GM12878 (cell line): Measurements from ENCODE around the gene HECTD3. TPM values are rescaled to one million over a fixed set of nuclear protein-coding genes. Genes with fewer than 3 reads are reported as not detected.

ENCODE experiments used
- BRCA1 ChIP-seq: IDR thresholded peaks from 2 replicates; pipeline ENCODE4 v1.6.1; 2011; ENCODE audit warnings: low read depth, low read length, improper control_type of control experiment
- IRF5 ChIP-seq: fragments of 450-650 bp; IDR thresholded peaks from 2 replicates; pipeline ENCODE4 v1.6.1; 2017; ENCODE audit warnings: borderline replicate concordance
- JUNB ChIP-seq: IDR thresholded peaks from 2 replicates; pipeline ENCODE4 v1.6.1; 2016; ENCODE audit warnings: antibody characterized with exemption, mild to moderate bottlenecking
- MEF2A ChIP-seq: IDR thresholded peaks from 2 replicates; pipeline ENCODE4 v1.6.1; 2011; ENCODE audit warnings: low read depth, mild to moderate bottlenecking, low read length, moderate library complexity; ENCODE audit not compliant: insufficient read depth
- MYC ChIP-seq: IDR thresholded peaks from 2 replicates; pipeline ENCODE4 v1.6.1; 2011; ENCODE audit warnings: mild to moderate bottlenecking, low read length, moderate library complexity, inconsistent platforms; ENCODE audit not compliant: insufficient read depth, insufficient replicate concordance, insufficient read length, severe bottlenecking
- SP1 ChIP-seq: IDR thresholded peaks from one replicate; pipeline ENCODE4 v1.6.1; 2011; ENCODE audit warnings: low read depth, low read length
- ZBTB40 ChIP-seq: fragments of 450-650 bp; IDR thresholded peaks from 2 replicates; pipeline ENCODE4 v1.6.1; 2016; ENCODE audit warnings: mild to moderate bottlenecking, moderate library complexity, borderline replicate concordance
- ZNF207 ChIP-seq: fragments of 450-650 bp; IDR thresholded peaks from 2 replicates; pipeline ENCODE4 v1.6.1; 2014; ENCODE audit warnings: antibody characterized with exemption, mild to moderate bottlenecking, borderline replicate concordance
- polyA plus RNA-seq, 11 experiments: library from polyadenylated mRNA; depleted of rRNA in 4 of 11; unstranded in 6 of 11; stranded (reverse) in 5 of 11; fragments of >200 nt; fragmentation: Nextera tagmentation in 4 of 11; fragmentation: Illumina TruSeq in 1 of 11; extraction: Ambion mirVana in 4 of 11; extraction: Trizol in 1 of 11; gene quantifications; 1 replicate in 1 of 11; 2 replicates in 10 of 11; pipeline versions ENCODE4 v1.2.1 to v1.2.3, GENCODE V29; 2011 to 2016; ENCODE audit warnings: inconsistent platforms in 2 of 11, missing spikeins in 2 of 11, low read depth in 1 of 11
- total RNA-seq, 4 experiments: library from RNA; depleted of rRNA in 3 of 4; stranded (reverse); fragments of >200 nt in 3 of 4; fragmentation: Illumina TruSeq in 1 of 4; extraction: Trizol in 1 of 4; gene quantifications; 2 replicates each; pipeline versions ENCODE4 v1.2.1 to v1.2.3, GENCODE V29; 2013 to 2021

Gene HECTD3
- total and polyA plus RNA-seq, 10 of the 15 experiments (the other 5 are each of a cell fraction or from before 2014, with no cell fraction given), result 3.4 to 30.4 (median 22.6) TPM

- no peak for TF ChIP-seq BRCA1
- TF ChIP-seq JUNB, result no peak
- TF ChIP-seq ZBTB40, result no peak
- TF ChIP-seq MYC, result no peak
- TF ChIP-seq ZNF207, result no peak
- no peak for TF ChIP-seq SP1
- TF ChIP-seq MEF2A, result no peak
- TF ChIP-seq IRF5, result no peak
Observed at GRCh38 chr1:45043094-45043493, 32.0 kb upstream of the HECTD3 start (continued).
